ENCODE measurements around the gene PPP1R2. TPM values are rescaled to one million over a fixed set of nuclear protein-coding genes. Genes with fewer than 3 reads are reported as not detected.
A peak's percentile ranks its signal among the peaks of the same experiment; 100 is the strongest.
"Not testable (repeated sequence)": the region's sequence is repeated elsewhere in the genome, so short reads cannot be mapped to it uniquely, and the experiment has no call there.

The PPP1R2 gene
- total RNA-seq, 1 experiment from 2014 or later = 30.8 TPM

GRCh38 chr3:195539479-195539878 is 3.6 kb downstream of the PPP1R2 start:
- no peak for DNase-seq (ENCODE audit: low read depth)

GRCh38 chr3:195537995-195538394 is 5.1 kb downstream of the PPP1R2 start:
- no peak for DNase-seq (ENCODE audit: low read depth)

- no peak for DNase-seq (ENCODE audit: low read depth)
These were observed 7.8 kb downstream of the PPP1R2 start for GRCh38 chr3:195535293-195535692.

GRCh38 chr3:195532834-195533233 is 10.3 kb downstream of the PPP1R2 start:
- no peak for DNase-seq (ENCODE audit: low read depth)

- DNase-seq (ENCODE audit: low read depth) = no peak
These were observed 10.8 kb downstream of the PPP1R2 start for GRCh38 chr3:195532345-195532744.

- no peak for DNase-seq (ENCODE audit: low read depth)
These were observed 11.4 kb downstream of the PPP1R2 start for GRCh38 chr3:195531683-195532082.

- DNase-seq (ENCODE audit: low read depth) = no peak
These were observed 16.6 kb downstream of the PPP1R2 start for GRCh38 chr3:195526492-195526891.

GRCh38 chr3:195524171-195524896 is 18.8 kb downstream of the PPP1R2 start:
- DNase-seq (ENCODE audit: low read depth) = no peak

- DNase-seq (ENCODE audit: low read depth) = peak; percentile 14
These were observed 20.7 kb downstream of the PPP1R2 start for GRCh38 chr3:195522254-195523023.

- no peak for DNase-seq (ENCODE audit: low read depth)
These were observed 26.1 kb downstream of the PPP1R2 start for GRCh38 chr3:195517030-195517429.

- DNase-seq (ENCODE audit: low read depth) = not testable (repeated sequence)
These were observed 28.4 kb downstream of the PPP1R2 start for GRCh38 chr3:195514610-195515235.

- DNase-seq (ENCODE audit: low read depth) = no peak
These were observed 30.3 kb downstream of the PPP1R2 start for GRCh38 chr3:195512798-195513345.

- DNase-seq (ENCODE audit: low read depth) = no peak
These were observed 32.0 kb downstream of the PPP1R2 start for GRCh38 chr3:195511136-195511535.

- no peak for DNase-seq (ENCODE audit: low read depth)
These were observed 34.9 kb downstream of the PPP1R2 start for GRCh38 chr3:195508185-195508584.

GRCh38 chr3:195475614-195476013 is 67.5 kb downstream of the PPP1R2 start:
- no peak for DNase-seq (ENCODE audit: low read depth)

- not testable (repeated sequence) for DNase-seq (ENCODE audit: low read depth)
These were observed 68.0 kb downstream of the PPP1R2 start for GRCh38 chr3:195475116-195475515.

GRCh38 chr3:195468841-195469240 is 74.3 kb downstream of the PPP1R2 start:
- DNase-seq (ENCODE audit: low read depth) = no peak

GRCh38 chr3:195468391-195468776 is 74.7 kb downstream of the PPP1R2 start:
- DNase-seq (ENCODE audit: low read depth) = no peak

- DNase-seq (ENCODE audit: low read depth) = peak; percentile 39
These were observed 75.3 kb downstream of the PPP1R2 start for GRCh38 chr3:195467641-195468390.

GRCh38 chr3:195466251-195466650 is 76.9 kb downstream of the PPP1R2 start:
- DNase-seq (ENCODE audit: low read depth) = no peak
